ENCODE results near the gene HGS.

HGS gene

DNA sequence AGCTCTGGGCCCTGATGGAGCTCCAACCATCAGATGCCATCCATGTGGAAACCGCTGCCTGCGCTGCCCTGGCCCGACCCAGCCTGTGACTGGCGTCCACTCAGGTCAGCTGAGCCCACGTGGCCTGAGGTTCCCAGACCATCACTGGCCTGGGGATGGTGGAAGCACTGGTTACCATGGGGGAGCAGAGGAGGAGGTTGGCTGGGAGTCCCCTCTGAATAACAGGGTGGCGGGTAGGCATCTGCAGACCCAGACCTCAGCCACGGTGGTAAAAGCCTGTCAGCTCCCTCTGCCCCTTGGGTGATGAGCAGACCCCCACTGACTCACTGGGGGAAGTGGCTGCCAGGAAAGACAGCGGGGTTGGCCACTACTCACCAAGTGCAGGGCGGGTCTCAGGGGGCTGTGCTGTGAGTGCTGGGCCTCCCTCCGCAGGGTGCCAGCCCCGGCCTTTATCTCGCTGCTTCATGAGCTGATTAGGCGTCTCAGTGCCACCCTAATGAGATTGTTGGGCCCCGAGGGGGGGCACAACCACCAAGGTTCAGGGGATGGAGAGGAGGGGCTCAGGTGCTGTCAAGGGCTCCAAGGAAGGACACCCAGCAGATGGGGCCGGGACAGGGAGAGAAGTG is 27.6 kb upstream of the HGS start, which contains the start of gene PDE6G:
Gene PDE6G, minus strand, starts transcription at position 425 of the 626 bp plus-strand sequence. CDS start 3,237 bp downstream, outside the sequence.
- DNase-seq = no peak

GRCh38 chr17:81656835-81657234 is 27.0 kb upstream of the HGS start:
- no peak for DNase-seq

DNA sequence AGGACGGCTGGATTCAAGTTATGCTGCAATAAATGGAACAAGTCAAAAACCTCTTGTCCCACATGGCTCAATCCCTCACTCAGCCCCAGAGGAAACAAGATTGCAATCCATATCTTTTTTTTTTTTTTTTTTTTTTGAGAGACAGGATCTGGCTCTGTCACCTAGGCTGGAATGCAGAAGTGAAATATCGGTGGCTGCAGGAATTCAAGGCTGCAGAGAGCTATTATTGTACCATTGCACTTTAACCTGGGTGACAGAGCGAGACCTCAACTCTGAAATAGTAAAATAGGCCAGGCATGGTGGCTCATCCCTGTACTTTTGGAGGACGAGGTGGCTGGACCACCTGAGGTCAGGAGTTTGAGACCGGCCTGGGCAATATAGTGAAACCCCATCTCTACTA is 24.8 kb upstream of the HGS start:
- no peak for DNase-seq

DNA sequence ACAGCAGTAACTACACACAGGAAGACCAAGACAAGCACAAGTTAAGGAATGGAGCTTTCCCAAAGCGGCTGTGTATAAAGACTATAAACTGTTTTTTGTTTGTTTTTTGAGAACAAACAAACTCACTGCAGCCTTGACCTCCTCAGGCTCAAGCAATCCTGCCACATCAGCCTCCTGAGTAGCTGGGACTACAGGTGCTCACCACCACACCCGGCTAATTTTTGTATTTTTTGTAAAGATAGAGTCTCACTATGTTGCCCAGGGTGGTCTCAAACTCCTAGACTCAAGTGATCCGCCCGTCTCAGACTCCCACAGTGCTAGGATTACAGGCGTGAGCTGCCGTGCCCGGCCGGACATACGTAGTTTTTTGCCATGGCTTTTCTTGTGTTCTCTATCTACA is 23.4 kb upstream of the HGS start:
- DNase-seq = no peak

- no peak for DNase-seq
Measured at GRCh38 chr17:81662002-81662401, 21.8 kb upstream of the HGS start.

GRCh38 chr17:81664051-81664470 is 19.8 kb upstream of the HGS start:
- DNase-seq = no peak

- DNase-seq = peak in 4 of 51 donors; percentile 3 to 27 (median 20)
Measured at GRCh38 chr17:81665205-81666091, 18.4 kb upstream of the HGS start.

DNA sequence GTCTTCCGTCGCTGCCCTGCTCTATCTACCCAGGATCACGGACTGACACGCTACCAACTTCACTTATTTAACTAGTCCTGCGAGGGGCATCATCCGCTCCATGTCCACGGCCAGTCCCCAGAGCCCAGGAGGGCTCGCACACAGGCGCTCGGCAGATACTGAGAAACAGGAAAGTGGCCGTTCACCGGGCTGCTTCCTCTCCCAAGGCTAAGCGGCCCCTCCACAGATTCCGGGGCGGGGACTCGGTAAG is 17.8 kb upstream of the HGS start:
- no peak for DNase-seq

DNA sequence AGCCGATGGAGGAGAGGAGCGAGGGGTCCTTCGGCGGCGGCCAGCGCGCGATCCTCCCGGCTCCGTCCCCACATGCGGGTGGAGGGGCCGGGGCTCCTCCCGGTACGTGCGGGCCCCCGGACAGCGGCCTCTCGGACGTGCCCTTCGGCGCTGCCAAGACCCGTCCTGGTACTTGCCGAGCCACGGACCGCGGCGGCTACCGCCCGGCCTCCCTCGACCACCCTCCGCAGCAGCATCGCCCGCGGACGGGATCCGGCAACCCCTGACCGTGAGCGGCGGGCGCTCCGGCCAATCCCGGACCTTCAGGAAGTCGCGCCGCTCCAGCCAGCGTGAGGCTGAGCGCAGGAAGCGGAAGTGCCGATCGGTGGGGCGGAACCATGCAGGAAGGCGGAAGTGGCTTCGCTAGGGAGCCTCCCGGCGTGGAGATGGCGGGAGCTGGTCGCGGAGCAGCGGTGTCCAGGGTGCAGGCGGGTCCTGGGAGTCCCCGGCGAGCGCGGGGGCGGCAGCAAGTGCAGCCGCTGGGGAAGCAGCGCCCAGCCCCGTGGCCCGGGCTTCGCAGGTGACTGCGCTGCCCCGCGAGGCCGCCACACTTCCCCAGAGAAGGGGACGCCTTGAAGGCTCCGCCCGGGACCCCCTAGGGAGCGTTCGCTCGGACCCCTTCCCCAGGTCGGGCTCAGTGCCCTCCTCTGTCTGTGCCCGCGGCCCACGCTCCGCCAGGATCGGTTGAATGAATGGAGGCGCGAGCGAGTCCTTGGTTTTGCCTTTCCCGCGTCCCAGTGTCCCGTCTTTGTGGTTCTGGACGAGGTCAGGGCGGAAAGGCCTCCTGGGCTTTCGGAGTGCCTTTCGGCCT is 17.2 kb upstream of the HGS start, which contains the start of the genes CCDC137 and OXLD1:
Gene CCDC137, plus strand, starts transcription at position 396 of the 850 bp plus-strand sequence. Its CDS starts 30 bp downstream, at position 426.
Gene OXLD1, minus strand, starts transcription at position 264 of the 850 bp plus-strand sequence. Its CDS starts 28 bp downstream, at position 236.
- DNase-seq = peak; percentile 57 to 98 (median 91)

DNA sequence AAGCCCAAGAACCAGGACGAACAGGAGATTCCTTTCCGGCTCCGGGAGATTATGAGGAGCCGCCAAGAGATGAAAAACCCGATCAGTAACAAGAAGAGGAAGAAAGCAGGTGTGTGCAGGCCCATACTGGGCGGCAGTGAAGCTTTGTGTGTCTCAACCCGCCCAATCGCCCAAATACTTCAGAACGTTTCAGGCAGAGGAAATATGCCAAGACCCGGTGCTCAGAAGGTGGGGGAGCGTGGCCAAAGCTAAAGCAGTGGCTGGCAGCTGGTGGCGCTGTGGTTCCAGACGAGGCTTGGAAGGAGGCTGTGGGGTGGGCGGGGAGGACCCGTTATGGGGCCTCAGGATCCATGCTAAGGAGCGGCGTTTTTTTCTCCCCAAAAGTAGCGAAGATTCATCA is 16.1 kb upstream of the HGS start:
- no peak for DNase-seq

GRCh38 chr17:81672504-81672903 is 11.3 kb upstream of the HGS start:
- no peak for DNase-seq

- no peak for DNase-seq
Measured at GRCh38 chr17:81672954-81673353, 10.9 kb upstream of the HGS start.

DNA sequence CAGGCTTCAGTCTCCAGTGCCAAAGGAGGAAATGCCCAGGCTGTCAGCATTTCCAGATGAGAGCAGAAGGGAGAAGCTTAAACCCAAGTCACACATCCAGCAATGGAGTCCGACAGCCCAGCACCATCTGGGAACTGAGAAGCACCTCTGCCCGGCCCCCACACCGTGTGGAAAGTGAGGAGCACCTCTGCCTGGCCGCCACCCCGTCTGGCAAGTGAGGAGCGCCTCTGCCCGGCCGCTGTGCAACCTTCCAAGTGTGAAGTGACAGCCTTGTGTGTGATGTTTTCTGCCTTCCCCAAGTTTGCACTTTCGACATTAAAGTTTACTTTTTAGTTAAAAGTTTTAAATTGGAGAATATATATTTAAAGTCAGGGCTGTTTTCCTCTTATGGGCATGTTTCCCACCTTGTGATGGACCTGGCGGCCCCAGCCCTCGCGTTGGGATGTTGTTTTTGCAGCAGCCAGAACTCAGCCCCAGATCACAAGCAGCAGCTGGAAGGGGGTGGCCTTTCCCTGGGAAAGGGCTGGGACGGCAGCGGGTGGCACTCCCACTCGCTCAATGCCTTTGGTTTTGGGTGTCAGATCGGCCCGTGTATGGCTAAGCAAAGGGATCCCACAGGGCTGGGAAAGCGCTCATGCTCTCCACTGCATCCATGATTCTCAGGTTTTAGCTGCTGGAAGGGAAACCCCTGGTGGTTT is 10.1 kb upstream of the HGS start:
- no peak for DNase-seq

DNA sequence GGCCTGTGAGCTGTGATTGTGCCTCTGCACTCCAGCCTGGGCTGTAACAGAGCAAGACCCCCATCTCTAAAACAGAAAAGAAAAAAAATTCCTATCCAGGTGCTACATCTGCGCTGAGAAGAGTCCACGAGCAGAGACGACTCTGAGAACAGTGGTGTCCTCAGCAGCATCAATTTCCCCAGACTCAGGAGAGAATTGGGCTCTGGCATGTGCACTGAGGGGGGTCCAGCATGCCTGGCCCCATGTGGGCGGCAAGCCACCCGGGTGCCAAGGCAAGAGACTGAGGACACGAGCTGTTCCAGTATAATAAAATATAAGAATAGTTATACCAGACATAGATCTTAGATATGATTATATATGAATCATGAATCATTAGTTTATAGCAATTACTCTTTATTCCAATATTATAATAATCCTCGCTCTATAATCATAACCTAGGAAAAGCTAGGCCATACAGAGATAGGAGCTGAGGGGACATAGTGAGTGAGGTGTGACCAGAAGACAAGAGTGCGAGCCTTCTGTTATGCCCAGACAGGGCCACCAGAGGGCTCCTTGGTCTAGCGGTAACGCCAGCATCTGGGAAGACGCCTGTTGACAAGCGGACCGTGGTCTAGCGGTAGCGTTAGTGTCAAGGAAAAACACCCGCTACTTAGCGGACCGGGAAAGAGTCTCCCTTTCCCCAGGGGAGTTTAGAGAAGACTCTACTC is 8.1 kb upstream of the HGS start:
- peak in 18 of 51 donors; percentile 5 to 55 (median 21) for DNase-seq

- DNase-seq = peak in 6 of 51 donors; percentile 8 to 26 (median 13)
Measured at GRCh38 chr17:81676906-81677305, 6.9 kb upstream of the HGS start.

DNA sequence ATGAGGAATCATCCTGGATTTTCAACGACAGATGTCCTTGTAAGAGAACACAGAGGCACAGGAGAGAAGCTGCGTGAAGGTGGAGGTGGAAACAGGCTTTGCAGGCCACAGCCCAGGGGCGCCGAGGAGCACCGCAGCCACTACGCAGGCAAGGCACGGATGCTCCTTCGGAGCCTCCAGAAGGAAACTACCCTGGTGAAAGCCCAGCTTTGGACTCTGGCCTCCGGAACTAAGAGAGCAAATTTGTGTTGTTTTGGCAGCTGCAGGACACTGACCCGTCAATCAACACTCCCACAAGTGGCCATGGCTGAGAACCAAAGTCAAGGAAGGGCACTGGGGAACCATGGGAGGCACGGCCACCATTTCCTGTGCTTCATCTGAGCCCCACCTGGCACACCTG is 3.7 kb upstream of the HGS start:
- DNase-seq = no peak

DNA sequence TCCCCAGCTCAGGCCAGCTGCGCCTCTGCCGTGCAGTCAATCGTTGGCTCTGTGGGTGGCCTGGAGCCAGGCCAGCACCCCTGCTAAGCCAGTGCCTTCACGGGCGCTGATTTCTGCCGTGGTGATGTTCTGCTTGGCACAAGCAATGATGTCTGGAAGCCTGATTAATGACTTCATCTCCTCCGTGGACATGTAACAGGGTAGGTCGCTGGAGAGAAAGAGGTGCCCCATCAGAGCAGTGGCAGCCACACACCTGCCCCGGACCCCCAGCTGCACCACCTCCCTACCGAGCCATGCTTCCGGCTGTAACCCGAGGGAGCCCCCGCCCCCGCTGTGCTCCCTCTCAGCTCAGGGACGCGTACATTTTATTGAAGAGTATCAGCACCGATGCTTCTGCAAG is 2.1 kb upstream of the HGS start:
- peak in 10 of 51 donors; percentile 7 to 30 (median 17) for DNase-seq

GRCh38 chr17:81682565-81683207 is 1.1 kb upstream of the HGS start:
- DNase-seq = no peak

GRCh38 chr17:81683208-81683583 is 615 bp upstream of the HGS start:
- peak in 4 of 51 donors; percentile 42 to 62 (median 52) for DNase-seq

GRCh38 chr17:81684442-81684911 is 666 bp downstream of the HGS start:
- no peak for DNase-seq
